ENCODE results near the gene DCAF4. TPM values are rescaled to one million over a fixed set of nuclear protein-coding genes. Genes with fewer than 3 reads are reported as not detected.

DCAF4 gene, protein sequence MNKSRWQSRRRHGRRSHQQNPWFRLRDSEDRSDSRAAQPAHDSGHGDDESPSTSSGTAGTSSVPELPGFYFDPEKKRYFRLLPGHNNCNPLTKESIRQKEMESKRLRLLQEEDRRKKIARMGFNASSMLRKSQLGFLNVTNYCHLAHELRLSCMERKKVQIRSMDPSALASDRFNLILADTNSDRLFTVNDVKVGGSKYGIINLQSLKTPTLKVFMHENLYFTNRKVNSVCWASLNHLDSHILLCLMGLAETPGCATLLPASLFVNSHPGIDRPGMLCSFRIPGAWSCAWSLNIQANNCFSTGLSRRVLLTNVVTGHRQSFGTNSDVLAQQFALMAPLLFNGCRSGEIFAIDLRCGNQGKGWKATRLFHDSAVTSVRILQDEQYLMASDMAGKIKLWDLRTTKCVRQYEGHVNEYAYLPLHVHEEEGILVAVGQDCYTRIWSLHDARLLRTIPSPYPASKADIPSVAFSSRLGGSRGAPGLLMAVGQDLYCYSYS
- 16.1 and 20.5 TPM in 2 replicates for total RNA-seq (2014; rRNA removed)
- polyA plus RNA-seq (2012) = 13.0 TPM

DNA sequence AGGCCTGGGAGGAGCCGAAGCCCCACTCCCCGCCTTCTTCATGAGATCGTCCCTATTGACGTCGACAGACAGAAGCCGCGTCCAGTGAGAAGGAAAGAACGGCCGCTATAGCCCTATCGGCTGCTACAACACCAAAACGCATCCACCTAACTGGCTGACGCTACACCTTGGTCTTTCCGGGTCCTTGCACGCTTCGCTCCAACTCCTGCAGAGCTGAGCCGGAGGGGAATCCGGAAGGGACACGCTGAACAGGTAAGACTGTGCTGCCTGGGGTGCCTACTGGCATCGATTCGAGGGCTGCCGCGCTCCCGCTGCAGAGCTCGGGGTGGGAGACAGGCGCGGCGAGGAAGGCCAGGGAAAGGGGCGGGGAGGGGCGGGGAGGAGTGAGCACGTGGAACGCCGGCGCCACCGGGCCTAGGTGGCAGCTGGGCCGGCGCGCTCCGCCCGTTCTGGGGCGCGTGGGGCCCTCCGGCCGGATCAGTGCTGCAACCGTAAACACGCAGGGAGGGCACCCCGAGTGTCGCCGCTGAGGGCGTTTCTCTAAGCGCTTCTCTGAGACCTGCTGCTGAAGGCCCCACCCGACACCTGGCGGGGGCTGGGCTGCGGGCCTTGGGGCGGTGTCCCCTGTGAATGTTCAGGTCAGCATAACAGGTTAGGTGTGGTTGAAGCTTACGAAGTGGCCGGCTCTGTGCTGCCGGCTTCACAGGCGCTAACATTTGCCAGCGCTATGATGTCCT lies at the start of gene DCAF4:
TSS of gene DCAF4 (plus strand) at position 173 of the 737 bp plus-strand sequence. CDS start 11,515 bp downstream, outside the sequence.
- DNase-seq (ENCODE audit: low read depth) = peak; percentile 99

DNA sequence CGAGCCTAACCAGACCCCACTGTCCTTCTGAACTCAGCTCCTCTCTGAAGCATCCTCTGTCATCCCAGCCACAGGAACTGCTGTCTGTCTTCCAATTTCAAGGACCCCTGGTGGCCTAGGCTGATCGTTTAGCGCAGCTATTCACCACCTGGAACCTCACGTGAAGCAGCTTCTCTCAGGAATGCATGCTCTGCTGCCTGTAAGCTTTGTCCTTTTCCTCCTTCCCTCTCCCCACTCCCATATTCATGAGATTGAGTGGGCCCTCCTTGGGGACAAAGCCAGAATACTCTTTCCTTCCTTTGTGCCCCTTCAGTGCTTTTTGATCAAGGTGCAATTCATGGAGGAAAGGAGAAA lies 49.6 kb upstream of the DCAF4 start:
- no peak for DNase-seq (ENCODE audit: low read depth)

DNA sequence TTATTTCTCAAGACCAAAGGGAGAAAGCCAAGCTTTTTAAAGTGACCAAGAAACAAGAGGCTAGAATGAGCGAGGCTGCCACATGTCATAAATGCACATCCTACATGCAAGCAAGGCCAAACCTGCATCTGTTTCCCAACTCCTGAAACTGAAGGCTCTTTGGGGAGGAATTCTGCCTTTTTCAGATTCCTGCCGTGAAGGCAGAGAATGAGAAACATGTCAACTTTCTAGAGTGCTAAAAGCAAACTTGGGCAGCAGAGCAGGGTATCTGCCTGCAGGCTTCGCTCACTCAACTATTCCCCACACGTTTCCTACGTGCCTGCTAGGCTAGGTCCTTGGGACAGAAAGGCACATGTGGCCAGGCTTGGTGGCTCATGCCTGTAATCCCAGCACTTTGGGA lies 47.5 kb upstream of the DCAF4 start:
- no peak for DNase-seq (ENCODE audit: low read depth)

DNA sequence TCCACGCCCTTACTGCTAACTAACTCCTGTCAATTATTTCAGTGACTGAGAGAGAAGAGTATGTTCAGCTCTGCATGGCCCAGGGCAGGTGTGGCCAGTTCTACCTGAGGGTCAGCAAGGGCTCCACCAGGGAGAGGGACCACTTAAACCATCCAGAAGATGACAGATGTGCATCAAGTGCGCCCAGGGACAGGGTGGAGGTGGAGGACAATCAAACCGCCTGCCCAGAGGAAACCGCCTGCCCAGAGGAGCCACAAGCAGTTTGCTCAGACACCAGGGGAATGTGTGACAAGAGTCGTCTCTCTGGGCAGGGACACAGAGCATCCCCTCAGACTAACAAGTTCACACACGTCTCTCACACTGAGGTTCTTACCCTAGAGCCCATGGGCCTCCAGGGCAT lies 46.8 kb upstream of the DCAF4 start:
- no peak for DNase-seq (ENCODE audit: low read depth)

DNA sequence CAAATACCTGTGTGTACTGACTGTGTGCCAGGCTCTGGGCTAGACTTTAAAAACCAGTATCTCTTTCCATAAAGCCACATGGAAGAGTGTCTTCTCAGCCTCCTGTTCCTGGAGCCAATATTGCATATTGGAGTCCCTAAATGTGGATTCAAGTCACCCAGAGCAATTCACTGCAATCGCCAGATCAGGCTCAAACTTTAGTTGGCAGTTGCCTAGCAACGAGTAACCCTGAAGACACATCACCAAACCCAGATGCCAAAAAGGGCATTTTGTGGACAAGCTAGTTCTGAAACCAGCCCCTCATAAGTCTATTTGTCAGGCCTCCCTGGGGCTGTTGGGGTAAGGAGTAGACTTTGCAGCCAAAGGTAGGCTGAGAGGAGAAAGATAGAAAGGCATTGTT lies 46.1 kb upstream of the DCAF4 start:
- no peak for DNase-seq (ENCODE audit: low read depth)

DNA sequence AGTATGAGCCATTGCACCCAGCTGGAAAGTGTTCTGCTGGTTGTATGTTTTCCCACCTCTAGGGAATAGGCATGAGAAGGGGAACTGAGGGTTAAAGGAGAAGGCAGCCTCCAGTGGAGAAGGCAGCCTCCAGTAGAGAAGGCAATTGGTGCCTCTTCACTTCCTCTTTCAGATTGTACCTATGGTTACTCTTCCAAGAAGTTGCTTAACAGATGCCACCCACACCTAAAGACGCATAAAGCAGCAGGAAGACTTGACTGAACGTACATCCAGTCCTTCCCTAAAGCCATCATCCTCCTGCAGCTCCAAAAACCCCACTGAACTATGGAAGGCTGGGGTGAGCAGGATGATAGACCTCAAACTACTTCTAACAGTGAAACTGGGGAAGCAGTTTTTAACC lies 45.4 kb upstream of the DCAF4 start:
- DNase-seq (ENCODE audit: low read depth) = no peak

DNA sequence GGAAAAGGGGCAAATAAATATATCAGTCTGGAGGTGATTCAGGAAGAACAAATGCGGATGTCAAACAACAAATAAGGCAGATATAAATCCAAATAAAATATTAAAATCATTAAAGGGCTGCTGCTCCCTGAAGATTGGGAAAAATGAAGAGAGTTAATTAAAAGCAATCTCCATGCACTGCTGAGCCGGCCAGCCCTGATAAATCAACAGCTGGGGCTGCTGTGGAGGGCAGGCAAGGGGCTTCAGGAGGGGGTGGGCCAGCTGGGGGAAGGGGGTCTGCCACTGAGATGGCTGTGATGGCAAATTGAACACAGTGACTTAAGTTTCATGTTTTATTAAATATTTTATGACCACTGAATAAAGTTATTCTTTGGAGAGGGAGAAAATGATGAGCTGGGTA lies 44.7 kb upstream of the DCAF4 start:
- DNase-seq (ENCODE audit: low read depth) = no peak

DNA sequence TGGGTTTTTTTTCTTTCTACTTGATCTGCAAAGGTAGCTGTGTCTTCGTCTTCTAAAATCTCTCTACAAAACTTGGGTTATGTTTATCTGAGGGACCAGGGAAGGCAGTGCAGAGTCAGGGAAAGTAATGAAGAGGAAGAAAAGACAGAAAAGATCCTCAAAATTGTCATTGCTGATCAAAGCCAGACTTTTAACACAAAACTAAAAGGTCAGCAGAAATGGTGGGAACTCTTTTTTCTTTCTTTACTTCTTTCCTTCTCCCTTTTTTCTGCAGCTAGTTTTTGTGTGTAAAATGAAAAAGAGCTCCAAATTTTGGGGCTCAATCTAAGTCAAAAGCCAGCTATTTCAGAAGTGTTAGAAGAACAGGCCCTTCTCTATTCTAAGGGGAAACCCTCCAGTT lies 44.2 kb upstream of the DCAF4 start:
- no peak for DNase-seq (ENCODE audit: low read depth)

DNA sequence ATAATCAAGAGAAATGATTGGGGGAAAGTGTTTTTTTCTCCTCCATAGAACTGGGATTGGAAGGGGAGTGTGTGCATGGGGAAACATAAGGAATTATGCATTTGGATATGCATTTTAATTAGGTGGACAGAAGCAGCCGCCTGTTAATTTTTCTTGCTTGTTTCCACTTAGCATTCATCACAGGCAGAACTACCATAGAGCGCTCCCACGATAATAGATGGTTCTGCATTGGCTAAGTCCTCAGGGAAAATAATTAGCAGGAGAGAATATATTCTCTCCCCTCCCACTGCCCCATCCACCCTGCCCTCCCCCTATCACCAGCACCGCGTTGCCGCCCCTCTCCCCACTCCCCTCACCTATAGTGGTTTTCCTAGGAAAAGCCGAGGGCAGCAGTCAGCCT lies 43.8 kb upstream of the DCAF4 start:
- no peak for DNase-seq (ENCODE audit: low read depth)

DNA sequence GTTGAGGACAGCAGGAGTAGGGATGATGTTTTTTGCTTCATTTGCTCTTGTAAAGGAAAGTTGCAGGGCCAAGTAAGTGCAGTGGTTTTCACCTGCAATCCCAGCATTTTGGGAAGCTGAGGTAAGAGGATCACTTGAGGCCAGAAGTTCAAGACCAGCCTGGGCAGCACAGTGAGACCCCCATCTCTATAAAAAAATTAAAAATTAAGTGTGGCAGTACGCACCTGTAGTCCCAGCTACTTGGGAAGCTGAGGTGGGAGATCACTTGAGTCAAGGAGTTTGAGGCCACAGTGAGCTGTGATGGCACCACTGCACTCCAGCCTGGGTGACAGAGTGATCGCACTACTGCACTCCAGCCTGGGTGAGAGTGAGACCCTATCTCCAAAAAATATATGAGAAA lies 43.2 kb upstream of the DCAF4 start:
- no peak for DNase-seq (ENCODE audit: low read depth)

DNA sequence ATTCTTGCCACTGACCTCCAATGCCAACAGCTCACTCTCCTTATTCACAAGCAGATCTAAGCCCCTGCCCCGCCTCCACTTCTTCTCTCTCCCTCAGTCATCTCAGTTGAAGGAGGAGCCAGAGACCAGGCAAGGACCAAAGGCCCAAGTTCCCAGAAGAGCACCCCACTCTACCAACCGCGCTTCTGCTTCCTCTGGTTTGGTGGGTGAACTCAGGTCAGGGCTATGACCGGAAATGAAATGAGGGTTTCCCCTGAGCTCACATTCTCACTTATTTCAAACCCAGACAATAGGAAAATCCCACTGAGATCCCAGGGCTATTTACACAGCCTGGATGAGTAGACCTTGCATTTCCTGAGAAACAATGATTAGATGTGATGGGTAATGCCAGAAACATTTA lies 42.3 kb upstream of the DCAF4 start:
- no peak for DNase-seq (ENCODE audit: low read depth)

DNA sequence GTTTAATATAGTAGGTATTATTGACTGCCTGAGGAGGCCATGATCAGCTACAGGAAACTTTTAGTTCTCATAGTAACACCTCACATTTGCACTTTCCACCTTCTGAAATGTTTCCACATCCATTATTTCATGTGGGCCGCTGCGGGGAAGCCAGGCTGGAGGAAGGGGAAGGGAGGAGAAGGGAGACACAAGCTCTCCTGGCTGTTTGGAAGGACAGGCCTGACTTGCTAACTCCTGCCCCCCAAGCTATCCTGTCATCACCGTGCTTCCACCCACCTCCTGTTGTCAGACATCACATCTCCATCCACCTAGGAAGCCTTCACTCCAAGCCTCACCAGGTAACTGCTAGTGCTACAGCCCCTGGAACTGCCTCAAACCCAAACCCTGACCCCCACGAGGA lies 41.9 kb upstream of the DCAF4 start:
- no peak for DNase-seq (ENCODE audit: low read depth)

DNA sequence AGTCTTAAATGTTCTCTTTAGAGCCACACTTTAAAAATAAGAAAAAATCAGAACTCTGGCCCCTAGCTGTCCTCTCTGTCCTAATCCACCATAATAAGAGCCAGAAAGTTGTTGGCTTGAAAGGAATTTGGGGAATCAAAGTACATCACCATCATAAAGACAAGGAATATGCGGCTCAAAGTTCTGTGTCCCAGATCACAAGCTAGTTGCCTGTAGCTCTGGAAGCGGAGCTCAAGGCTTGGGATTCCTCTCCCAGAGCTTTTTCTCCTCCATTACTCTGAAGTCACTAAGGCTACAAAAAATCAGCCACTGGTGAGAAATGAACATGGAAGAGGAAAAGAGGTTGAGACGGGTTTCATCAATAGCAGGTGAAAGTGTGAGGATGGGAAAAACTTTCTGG lies 38.8 kb upstream of the DCAF4 start:
- DNase-seq (ENCODE audit: low read depth) = no peak

DNA sequence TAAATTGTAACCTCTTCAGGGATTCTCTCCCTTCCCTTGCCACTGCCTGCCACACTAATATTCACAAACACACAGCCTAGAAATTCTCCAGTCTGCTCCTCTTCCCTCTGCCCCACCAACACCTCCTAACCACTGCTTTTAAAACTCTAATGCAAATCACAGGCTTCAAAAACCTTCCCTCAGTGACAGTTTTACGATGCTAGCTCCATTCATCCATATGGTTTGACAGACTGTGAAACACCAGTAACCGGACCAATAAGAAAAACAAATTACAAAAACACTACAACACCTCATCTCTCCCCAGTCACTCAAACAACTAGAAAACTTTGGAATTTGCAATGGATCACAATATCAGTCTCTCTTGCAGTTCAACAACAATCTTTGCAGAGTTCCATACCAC lies 38.1 kb upstream of the DCAF4 start:
- no peak for DNase-seq (ENCODE audit: low read depth)

DNA sequence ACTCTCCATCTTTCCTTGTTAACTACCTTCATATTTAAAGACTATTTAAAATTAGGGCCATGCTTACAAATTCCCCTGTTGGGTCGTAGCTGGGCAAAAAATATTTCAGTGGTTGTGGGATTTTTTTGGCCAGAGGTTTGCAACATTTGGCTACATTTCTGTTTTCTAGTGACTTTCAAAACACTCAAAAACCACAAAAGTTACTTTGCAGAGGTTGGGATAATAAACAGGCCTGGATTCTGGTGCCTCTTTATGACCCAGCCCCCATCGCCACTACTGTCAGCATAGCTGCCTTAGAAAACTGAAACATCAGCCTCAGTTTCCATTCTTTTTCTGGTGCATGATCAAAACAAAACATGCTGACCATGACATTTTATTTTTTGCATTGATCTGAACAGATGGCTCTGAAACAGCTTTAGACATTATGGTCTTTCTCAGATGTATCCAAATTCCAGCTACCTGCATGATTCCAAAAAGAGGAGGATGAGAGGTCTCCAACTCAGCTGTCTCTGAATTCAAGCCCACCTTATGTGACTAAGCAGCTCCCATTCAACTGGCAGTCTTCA lies 37.5 kb upstream of the DCAF4 start:
- peak; percentile 44 for DNase-seq (ENCODE audit: low read depth)

DNA sequence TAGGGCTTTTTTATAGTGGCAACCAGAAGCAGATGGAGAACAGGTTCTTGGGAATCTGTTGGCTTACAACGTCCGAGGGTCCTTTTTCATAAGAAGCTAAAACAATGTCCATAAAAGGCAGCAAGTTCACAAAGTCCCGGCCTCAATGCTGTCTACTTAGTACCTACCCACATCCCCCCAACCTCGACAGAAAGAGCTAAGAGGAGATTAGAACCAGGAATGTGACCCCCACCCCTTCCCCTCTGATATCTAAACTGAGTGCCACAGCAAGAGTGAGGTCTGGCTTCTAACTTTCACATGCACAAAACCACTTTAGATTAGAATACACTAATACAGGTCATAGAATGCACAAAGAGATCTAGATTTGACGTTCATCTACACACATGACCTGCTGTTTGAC lies 36.9 kb upstream of the DCAF4 start:
- no peak for DNase-seq (ENCODE audit: low read depth)

DNA sequence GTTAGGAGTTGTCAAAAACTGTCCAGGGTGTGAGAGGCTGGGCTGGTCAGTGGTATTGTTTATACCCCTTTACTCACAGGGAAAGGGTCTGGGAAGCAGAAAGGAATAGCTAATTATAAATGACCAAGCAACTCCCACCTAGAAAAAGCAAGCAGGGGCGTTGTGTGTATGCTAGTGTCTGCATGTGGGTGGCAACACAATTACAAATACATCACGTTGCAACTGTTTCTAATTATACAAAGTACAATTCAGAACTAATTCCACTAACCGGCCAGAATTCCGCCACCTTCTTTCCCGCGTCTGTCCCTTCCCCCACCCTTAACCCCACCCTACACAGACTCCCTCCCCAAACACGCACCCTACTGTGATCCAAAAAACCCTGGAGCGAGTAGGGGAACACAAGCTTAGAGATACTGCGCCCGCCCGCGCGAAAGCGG lies 34.6 kb upstream of the DCAF4 start:
- no peak for DNase-seq (ENCODE audit: low read depth)

DNA sequence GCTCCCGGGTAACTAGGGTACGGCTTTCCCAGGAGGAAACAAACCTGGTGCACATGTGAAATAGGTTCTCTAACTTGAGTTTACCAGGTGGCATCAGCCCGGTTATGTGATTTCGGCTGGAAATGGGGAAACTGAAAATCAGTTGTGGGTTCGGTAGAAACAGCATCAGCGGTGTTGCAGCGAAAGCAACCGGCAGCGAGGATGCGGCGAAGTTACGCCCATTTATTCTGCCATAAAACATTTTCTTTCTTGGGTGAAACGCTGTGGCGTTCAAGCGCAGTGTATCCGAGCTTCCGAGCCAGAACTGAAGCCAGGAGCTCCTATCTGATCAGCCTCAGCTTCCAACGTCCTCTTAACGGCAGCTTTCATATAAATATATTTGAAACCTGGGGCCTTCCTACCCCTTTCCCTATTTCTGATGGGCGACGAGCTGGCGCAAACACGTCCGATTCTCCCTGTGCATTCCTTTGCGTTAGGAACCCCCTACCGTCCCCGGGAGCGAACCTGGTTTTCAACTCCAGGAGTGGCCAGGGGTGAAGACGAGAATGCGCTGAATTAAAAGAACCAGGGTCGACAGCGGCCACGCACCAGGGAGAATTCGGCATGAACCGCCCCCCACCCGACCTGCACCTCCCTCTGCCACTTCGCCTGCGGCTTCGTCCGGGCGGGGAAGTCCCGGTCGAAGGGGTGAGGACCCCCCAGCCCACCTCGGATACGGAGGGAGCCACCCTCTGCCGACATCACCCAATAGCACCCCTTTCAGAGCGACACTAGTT lies 34.0 kb upstream of the DCAF4 start:
- no peak for DNase-seq (ENCODE audit: low read depth)

DNA sequence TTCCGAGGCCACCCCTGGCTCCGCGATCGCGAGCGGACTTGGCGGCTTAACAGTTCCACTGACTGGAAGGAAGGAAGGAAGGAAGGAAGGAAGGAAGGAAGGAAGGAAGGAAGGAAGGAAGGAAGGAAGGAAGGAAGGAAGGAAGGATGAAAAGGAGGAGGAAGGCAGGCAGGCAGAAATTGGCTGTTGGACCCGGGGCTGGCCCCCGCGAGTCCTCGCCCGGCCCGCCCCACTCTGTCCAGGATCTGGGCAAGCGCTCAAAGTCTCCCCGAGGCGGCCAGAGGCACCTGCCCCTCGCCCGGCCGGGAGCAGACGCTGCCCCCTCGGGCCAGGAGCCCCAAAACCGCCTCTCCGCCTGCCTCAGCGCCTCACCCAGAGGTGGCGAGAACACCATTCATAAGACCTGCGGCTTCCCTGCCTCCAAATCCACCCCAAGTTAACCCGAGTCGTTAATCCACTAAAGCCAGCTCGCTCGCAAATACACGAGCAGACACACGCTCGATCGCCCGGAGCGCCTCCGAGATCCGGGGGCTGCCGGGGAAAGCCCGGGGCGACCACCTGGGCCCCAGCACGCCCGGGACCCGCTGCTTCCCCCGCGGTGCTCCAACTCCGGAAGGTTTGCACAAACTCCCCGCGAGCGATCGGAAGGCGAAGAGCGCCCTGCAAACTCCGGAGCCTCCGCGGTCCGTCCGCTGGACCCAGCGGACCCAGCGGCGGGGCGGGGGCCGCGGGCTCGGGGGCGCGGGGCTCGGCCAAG lies 33.2 kb upstream of the DCAF4 start:
- DNase-seq (ENCODE audit: low read depth) = no peak

DNA sequence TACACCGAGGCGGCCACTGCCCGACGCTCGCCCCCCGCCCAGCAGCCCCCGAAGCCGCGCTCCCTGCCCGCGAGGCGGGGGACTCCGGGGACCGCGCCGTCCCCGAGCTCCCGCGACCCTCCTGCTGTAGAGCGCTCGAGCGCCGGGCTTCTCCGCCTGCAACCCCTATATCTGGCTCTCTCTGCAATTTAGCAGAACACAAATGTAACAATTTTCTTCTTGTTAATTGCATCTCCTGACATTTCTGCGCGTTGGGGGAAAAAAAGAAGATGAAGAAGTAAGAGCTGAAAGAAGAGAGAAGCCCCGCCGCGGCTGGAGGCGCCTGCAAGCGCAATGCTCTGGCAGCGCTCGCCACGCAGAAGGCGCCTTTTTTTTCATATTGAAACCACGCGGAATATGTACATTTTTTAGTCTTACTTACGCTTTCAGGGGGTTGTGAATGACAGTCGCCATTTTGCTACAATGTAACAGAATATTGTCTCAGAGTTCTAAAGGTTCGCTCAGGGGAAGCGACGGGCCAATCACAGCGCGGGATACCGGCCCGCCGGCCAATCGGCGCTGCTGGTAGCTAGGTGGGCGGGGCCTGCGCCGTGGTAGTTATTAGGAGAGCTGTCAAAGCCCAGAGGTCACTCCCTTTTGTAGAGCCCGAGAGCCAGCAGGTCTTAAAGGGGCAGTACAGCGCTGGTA lies 32.5 kb upstream of the DCAF4 start, which contains the start of gene DPF3:
TSS of gene DPF3 (minus strand) at position 466 of the 687 bp plus-strand sequence. CDS start at position 453, 13 bp downstream.
- peak; percentile 95 for DNase-seq (ENCODE audit: low read depth)

DNA sequence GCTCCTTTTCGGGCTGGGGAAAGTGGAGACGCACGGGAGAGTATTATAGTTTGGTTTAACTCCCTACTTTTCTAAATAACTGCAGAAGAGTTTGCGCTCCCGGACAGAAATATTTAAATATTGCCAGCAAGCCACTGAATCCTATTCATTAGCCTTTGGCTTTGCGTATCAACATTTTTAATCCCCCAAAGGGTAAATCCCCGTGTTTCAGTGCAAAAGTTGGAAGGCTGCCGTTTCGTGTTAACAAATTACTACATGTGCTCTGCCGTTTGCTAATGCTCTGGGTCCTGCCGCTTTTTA lies 32.0 kb upstream of the DCAF4 start:
- no peak for DNase-seq (ENCODE audit: low read depth)
